ENCODE results near the gene KCTD3.

KCTD3 gene

DNA sequence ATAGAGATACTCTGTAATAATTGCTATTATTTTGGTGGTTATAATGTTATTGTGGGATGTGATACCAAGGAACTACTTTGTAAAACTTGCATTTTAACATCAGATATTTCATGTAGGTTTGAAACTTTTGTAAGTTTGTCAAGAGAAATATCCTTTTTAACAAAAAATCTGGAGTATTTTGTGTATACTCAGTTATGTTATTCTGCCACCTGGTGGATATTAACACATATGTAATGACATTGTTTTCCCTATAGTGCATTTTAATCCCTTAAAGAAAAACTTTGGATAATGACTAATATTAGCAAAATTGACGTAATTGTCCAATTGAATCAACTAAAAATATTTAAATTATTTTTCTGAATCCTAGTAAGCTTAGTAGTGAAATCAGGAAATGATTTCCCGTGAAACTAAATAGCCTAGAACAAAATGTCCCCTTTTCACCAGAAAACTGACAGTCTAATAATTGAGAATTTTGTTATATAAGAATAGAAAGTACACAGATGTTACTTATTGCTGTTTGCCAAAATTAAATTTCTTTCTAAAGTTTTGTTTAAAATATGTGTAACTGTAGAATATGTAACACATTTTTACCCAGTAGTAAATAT is 39.6 kb downstream of the KCTD3 start:
- no peak for DNase-seq

GRCh38 chr1:215607412-215607811 is 40.3 kb downstream of the KCTD3 start:
- no peak for DNase-seq

DNA sequence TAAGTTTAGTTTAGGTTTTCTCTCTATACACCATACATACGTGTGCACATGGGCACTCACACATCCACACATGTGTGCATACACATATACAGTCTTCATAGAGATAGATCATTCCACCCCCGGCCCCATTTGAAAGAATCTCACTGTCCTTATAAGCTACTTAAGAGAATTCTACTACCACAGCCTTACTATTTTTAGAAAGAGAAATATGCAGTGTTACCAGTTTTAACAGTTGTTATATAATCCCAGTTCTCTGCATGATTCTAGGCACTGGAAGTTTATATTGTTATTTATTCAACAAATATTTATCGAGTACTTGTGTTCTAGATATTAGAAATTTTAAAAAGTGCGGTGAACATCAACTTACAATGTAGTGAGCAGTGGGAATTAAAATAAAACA is 41.5 kb downstream of the KCTD3 start:
- DNase-seq: no peak

- DNase-seq: no peak
These were observed 45.3 kb downstream of the KCTD3 start for GRCh38 chr1:215612391-215612790.

DNA sequence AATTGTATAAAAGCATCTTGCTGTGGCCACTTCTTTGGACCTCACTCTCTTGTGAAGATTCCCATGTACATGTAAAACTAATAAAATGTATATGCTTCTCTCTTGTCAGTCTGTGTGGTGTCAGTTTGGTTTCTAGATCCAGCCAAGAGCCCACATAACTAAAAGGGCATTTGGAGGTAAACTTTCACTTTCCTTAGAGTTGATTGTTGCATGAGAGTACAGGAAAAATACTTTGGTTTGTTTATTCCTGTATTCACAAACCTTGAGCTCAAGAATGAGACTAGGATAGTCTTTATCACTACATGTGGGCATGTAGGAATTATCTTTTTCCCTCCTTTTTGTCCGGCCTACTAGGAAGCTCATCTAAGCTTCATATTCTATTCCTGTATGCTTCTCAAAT is 50.9 kb downstream of the KCTD3 start:
- DNase-seq: no peak

DNA sequence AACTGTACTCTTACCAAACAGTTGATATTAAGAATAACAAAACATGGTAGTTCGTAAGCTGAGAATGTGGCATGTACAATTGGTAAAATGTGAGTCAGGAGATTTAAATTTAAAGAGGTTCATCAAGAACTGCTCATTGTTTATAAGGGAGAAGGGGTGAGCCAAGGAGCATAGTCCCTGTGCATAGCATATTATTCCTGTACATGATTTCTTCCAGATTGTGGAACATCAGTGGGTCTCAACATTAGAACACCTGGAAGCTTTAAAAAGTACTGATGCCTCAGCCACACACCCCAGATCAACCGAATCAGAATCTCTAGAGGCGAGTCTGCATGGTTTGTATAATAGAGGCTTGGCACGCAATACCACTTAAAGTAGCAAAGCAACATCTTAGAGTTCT is 56.1 kb downstream of the KCTD3 start:
- no peak for DNase-seq

- DNase-seq: no peak
These were observed 58.8 kb downstream of the KCTD3 start for GRCh38 chr1:215625949-215626348.

DNA sequence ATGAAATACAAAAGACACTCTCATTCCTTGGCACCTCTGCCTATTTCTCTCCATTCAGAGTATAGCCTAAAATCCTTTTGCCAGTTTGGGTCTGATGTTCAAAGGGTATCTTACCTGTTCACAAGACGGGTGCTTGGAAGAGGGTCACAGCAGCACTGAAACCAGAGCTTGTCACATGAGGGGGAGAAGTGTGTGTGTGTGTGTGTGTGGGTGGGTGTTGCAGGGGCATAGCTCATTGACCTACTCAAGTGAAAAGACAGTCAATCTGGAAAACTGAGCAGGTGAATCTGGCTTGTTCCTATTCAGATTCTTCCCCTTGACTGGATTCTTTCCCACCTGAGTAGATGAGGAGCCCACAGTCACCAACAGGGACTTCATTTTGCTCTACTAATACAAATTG is 63.9 kb downstream of the KCTD3 start:
- no peak for DNase-seq

DNA sequence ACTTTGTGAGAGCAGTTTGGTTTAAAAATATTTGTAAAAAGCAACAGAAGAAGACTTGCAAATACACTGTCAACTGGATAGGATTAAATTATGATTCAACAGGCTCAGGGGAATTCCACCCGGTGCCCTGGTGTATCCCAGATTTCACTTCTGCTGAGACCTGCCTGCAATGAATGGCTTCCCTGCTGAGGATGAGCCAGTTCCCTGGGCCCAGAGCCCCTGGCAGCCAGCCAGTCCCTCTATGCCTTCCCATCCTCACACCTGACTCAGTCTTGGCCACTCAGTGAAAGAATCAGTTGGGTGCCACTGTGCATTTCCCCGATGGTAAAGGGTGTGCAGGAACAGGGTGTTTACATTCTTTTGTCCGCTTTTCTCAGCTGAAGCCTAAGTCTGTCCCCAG is 64.4 kb downstream of the KCTD3 start:
- no peak for DNase-seq

DNA sequence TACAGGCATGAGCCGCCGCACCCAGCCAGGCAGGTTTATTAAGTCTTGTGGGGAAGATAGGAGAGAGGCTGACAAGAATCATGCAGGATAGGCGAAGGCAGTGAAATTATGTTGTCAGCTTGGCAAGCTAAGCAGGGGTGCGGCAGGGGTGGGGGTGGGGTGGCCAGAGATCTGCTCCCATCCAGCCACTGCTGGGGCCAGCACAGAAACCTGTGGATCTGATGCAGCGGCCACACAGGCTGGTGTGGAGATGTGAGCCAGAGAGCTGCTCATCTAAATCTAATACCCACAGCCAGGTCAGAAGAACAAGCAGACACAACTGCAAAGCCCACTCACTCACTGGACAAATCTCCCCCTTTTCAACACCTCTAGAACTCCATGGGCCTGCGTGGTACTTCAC is 68.7 kb downstream of the KCTD3 start:
- no peak for DNase-seq

DNA sequence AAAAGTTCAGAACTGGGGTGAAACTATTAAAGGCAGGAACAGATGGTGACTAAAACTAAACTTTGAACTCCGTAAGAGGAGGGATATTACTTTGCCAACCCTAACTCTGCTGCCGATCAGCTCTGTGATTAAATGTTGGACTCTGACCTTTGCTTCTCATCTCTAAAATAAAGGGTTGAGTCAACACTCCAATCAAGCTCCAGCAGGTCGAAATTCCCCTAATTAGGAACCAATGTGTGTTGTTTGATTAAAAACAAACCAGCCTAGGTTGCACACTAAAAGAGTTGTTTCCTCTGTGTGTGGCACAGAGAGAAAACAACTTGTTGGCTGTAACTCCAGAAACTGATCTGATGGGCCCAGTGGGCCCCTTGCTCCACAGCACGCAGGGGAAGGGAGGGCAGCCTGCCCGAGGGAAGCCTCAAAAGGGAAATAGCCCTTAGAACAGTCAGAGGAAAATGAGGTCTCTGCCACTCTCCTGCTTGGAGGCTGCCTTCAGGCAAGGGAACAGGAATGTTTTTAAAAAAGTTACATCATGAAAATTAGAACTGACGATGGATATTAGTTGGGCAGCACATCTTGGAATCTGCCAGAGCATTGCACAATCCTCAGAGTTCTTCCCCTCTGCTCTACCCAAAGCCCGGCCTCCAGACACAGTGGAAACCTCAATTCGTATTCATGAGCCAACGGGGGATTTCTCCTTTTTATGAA is 69.3 kb downstream of the KCTD3 start:
- DNase-seq: no peak

DNA sequence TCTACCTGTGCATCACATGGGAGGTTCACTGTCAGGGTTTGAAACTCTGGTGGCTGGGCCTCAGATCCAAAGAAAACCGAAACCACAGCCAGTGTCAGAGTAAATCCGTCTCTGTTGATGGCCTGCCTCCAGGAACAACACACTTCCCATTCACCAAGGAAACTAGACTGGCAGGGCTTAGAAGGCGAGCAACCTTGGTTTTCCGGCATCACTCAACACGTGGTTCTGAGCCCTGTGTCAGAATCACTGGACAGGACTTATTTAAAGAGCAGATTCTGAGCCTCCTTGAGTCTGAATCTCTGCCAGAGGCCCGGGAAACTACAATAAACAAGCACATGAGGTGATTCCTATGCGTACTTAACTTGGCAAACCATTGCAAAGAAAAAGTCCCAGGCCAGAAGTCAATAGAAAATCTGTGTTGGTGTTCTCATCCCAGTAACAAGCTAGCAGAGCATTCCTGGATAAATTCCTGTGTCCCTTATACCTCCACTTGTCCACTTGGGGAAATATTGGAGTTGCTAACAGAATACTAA is 70.0 kb downstream of the KCTD3 start:
- DNase-seq: no peak

GRCh38 chr1:215640429-215641148 is 73.5 kb downstream of the KCTD3 start:
- DNase-seq: no peak

DNA sequence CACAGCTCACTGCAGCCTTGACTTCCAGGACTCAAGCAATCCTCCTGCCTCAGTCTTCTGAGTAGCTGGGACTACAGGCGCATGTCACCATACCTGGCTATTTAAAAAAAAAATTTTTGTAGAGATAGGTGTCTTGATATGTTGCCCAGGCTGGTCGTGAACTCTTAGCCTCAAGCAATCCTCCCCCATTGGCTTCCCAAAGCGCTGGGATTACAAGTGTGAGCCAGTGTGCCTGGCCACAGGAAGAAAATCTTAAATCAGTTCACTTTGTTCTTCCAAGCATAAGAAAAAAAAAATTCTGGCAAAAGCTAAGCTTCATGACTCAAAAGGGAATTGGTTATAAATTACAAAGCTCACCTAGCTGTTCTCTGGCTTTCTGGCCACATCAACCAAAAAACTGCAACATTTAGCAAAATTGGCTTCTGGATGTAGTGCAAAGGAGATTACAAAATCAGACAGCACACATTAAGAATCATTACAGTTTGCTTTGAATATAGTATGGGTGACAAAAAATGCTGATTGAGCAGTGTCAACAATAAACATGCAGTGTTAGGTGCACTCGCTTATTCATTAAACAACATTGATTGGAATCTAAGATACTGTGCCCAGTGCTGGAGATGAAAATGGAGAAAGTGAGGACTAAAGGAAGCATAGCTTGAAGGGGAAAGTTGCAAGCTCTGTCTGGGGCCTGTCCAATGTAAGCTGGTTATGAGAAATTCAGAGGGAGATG is 76.7 kb downstream of the KCTD3 start:
- no peak for DNase-seq

DNA sequence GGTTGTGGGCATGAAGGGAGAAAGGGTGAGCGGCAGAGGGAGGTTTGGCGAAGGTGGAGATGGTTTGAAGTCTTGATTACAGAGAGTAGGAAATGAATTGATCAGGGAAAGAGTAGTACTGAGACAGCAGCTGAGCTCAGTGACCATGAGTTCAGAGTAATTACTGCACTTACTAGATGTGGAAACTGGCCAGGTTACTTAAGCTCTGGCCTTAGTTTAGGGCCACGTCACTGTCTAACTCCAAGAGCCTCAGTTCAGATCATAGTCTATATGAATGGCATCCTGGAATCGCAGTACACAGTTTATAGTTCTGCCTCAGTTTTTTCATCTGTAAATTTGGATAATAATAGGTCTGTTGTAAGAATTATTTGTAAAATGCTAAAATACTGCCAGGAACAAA is 78.1 kb downstream of the KCTD3 start:
- no peak for DNase-seq

GRCh38 chr1:215645861-215646260 is 78.8 kb downstream of the KCTD3 start:
- no peak for DNase-seq

- DNase-seq: no peak
These were observed 80.6 kb downstream of the KCTD3 start for GRCh38 chr1:215647738-215648137.

DNA sequence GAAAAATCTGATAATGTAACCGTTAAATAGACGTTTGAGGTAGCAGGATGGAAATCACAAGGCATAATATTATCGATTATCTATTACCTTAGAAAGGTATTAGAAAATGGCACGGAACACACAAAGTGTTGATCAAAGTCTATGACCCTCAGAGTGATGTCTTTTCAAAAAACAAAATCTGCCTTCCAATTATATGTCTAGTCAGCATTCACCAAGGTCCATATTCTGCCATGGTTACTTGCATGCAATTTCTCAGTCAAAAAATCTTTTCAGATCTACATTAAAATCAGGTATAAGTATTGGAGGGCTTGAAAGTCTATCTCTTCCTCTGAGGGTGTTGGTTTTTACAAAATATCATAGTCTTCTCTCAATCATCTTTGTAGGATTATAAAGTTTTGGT is 81.9 kb downstream of the KCTD3 start:
- DNase-seq: no peak

GRCh38 chr1:215650446-215651149 is 83.5 kb downstream of the KCTD3 start:
- no peak for DNase-seq

GRCh38 chr1:215651867-215652266 is 84.8 kb downstream of the KCTD3 start:
- no peak for DNase-seq

DNA sequence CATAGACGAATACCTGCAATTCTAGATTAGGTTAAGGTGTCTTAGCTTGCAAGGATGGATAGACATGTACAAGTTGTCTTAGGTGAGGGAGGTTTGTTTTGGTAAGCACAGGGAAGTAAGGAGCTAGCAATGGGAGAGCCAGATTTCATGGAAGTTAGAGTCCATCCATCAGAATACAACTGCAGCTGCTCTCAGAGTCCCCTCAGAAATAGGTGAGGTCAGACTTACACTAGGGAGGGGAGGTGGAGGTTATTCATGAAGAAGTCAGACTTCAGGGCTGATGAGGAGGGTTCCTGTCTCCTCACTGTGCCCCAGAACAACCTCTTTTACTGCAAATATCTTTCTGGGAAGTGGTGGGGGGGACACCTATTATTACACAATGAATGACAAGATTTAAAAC is 85.3 kb downstream of the KCTD3 start:
- DNase-seq: no peak

GRCh38 chr1:215657047-215657446 is 89.9 kb downstream of the KCTD3 start:
- DNase-seq: no peak

- no peak for DNase-seq
These were observed 93.2 kb downstream of the KCTD3 start for GRCh38 chr1:215660259-215660658.

All from islet precursor cell (in vitro differentiated cells).